IPS-11a (cell line): Measurements from ENCODE around the gene LBP.
"Not testable (repeated sequence)": the region's sequence is repeated elsewhere in the genome, so short reads cannot be mapped to it uniquely, and the experiment has no call there.

ENCODE experiments used
- H3K4me3 ChIP-seq: one replicate; pipeline ENCODE4 v1.5.1; 2013; ENCODE audit warnings: low read depth, low read length, control low read depth

LBP gene

DNA sequence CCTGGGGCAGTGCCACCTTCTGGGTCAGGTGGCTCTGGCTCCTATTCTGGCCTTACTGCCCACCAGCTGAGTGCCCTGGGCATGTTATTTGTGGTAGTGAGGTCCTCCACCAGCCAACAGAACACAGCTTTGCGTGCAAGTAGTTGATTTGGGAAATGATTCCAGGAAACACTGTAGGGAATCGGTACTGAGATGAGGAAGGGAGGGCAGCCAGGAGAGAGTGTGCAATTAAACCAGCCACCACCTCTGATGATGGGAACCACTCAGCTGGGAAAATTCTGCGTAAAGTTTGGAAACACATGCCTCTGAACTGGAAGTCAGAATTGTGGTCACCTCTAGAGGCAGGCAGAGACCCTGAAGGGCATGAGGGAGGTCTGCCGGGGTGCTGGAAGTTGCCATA lies 459 bp downstream of the LBP start:
- H3K4me3 ChIP-seq: no peak overlapping the region

DNA sequence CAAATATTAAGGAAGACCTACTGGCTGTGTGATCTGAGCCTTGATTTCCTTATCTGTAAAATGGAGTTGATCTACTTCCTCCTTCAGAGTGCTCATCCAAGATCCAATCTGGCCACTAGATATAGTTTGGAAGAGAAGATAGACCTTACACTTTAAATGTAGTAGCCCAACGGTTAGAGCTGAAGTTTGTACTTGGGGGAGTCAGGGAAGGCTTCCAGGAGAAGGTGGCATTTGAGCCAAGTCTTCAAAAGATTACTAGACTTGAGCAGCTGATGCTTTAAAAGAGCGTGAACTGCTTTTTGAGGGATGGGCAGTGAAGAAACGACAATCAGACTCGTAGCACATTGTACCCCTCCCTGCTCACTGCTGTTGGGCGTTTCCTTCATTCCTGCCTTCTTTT lies 3.6 kb downstream of the LBP start:
- H3K4me3 ChIP-seq: no peak overlapping the region

- H3K4me3 ChIP-seq: no peak overlapping the region
Measured at GRCh38 chr20:38350879-38351775, 4.8 kb downstream of the LBP start.

- no peak overlapping the region for H3K4me3 ChIP-seq
Measured at GRCh38 chr20:38353316-38353715, 7.0 kb downstream of the LBP start.

DNA sequence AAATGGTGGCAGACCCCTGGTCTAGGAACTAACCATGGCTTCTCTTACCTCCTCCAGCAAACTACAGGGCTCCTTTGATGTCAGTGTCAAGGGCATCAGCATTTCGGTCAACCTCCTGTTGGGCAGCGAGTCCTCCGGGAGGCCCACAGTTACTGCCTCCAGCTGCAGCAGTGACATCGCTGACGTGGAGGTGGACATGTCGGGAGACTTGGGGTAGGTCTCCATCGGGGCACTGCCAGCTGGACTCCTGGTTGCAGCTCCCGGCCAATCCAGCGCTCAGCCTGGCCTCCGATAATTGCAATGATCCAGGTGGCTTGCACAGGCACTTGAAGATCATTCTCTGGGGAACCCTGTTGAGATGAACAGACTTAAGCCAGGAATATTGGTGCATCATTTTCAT lies 7.9 kb downstream of the LBP start:
- no peak overlapping the region for H3K4me3 ChIP-seq

DNA sequence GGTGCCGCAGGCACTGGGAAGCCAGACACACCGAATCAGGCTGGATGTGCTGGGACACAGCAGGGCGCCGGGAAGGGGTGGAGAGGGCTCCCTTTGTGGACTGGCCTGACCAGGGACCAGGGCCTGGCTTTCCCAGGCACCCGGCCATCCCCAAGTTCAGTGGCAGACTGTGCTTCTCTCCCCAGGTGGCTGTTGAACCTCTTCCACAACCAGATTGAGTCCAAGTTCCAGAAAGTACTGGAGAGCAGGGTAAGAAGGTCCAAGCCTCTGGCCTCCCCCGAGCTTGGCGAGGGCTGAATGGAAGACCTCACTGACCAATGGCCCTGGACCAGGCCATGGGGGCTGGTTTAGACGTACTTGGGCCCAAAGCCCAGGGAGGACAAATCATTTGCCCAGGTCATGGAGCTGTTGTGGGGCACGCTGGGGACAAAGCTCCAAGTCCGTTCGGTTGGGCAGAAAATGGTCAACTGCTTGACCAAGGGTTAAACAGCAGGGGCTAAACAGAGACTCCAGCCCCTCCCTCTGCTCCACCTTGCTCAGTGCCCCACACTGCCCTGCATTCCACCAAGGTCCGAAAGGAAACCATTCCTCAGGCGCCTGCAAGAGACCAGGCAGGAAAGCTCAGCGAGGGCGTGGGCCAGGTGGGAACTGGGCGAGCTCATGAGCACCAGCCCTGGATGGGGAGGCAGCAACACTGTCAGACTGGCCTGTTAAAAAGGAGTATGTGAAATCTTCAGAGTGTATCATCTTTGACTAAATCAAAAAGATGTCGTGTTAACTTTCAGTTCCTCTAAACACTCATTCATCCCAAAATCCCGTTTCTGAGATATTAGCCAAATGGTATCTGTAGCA lies 9.1 kb downstream of the LBP start:
- no peak overlapping the region for H3K4me3 ChIP-seq

DNA sequence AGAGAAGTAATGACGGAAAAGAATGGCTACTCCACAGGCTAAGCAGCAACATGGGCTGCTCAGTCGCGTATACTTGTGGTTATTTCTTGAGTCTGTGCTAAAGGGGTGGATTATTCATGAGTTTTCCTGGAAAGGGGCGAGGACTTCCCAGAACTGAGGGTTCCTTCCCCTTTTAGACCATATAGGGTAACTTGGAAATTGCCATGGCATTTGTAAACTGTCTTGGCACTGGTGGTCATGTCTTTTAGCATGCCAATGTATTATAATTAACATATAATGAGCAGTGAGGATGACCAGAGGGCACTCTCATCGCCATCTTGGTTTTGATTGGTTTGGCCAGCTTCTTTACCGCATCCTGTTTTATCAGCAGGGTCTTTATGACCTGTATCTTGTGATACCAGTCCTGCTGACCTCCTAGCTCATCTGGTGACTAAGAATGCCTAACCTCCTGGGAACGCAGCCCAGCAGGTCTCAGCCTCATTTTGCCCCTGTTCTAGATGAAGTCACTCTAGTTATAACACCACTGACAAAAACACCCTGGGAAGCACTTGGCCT lies 11.4 kb downstream of the LBP start:
- H3K4me3 ChIP-seq: no peak overlapping the region

- H3K4me3 ChIP-seq: no peak overlapping the region
Measured at GRCh38 chr20:38358556-38358955, 12.3 kb downstream of the LBP start.

GRCh38 chr20:38363004-38363747 lies 16.9 kb downstream of the LBP start:
- H3K4me3 ChIP-seq: no peak overlapping the region

DNA sequence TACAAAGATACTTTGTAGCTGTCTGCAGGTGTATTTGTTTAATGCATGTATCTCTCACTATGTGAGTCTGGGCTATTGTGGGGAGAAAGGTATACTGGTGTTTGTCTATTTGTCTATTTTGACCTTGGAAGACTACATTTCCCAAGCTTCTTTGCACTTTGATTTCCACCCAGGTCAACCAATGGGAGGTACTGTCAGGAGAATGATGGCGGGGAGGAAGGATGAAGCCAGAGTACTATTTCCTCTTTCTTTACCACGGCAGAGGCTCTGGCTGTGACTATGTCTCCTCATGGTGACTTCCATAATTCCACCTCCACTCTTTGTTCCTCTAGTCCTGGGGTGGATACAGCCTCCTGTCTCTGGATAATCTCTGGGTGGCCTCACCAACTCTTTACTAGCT lies 23.1 kb downstream of the LBP start:
- H3K4me3 ChIP-seq: no peak overlapping the region

DNA sequence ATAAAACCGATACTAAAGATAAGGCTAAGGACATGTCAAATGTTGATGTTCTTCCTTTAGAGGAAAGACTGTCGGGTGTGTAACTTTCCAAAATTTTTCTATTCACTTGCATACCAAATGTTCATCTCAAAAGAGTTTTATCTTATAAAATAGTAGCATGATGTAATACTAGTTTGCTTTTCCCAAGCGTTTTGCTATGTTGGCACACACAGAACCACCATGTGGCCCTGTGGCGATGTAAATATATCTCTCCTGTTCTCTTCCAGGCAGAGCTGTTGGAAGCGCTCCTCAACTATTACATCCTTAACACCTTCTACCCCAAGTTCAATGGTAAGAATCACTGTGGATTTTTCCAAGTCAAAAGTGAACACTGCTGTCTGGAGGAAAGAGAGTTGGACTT lies 26.5 kb downstream of the LBP start:
- H3K4me3 ChIP-seq: no peak overlapping the region

DNA sequence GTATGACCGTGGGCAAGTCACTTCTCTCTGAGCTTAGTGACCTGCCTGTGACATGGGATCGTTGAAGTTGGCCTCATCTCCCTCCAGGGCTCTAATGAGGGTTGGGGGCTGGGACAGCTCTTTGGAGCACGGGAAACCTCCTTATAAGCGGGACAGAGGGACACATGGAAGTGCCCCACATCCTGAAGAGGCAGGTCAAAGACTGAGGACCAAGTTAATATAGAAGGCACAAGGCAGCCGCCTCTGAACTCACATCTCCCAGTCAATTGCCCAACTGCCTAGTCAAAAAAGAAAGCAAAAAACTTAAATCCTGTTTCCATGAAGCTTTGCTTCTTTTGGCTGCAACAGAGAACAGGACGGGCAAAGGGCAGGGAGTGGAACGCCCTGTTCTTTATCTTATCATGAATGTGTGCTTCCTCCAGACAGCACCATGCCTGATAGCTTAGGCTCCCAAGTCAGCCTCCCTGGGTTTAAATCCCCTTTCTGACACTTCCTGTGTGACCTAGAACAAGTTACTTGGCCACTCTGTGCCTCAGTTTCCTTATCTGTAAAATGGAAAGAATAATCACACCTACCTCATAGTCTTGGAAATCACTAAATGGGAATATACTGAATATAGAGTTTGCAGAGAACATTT lies 27.1 kb downstream of the LBP start:
- H3K4me3 ChIP-seq: no peak overlapping the region

DNA sequence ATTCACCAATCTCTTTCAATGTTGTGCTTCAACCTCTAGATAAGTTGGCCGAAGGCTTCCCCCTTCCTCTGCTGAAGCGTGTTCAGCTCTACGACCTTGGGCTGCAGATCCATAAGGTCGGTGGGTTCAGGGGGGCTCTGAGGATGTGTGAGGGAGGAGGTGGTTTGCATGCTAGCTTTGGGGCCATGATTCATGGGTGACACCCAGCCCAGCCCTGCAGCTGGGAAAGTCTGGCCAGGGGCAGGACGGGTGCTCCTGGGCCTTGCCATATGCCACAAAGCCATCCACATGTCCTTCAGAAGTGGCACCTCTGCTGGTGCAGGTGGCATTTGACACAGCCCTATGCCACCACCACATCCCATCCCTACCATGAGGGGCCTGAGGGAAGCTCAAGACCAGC lies 27.6 kb downstream of the LBP start:
- H3K4me3 ChIP-seq: no peak overlapping the region

DNA sequence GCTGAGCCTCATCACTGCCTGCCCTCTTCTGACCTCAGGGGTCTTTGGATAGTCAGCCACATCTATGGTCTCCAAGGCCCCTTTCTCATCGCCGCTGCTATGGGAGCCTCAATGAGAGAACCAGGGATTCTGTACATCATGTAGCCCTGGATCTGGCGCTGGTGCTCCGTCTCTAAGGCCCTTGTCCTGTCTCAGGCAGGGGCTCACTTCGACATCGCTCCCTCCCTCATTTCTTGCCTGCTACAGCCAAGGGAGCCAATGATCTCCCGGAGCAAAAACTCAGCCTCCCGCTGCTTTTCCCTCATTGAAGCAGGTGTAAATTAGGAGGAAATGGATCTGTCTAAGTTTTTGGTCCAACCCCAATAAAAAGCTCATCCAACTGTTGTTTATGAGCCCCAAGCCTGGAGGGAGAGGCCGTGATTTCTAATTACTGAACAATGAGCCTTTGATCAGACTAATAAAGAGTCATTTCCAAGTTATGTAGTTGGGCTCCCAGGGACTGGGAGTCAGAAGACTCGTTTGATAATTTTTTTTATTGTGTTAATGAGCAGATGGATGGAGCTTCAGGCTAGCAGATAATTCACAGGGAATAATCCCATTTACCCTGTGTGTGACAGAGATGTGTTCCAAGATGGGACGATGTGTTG lies 30.9 kb downstream of the LBP start:
- no peak overlapping the region for H3K4me3 ChIP-seq

- not testable (repeated sequence) for H3K4me3 ChIP-seq
Measured at GRCh38 chr20:38377838-38378237, 31.6 kb downstream of the LBP start.

GRCh38 chr20:38383147-38383546 lies 36.9 kb downstream of the LBP start:
- H3K4me3 ChIP-seq: no peak overlapping the region

- no peak overlapping the region for H3K4me3 ChIP-seq
Measured at GRCh38 chr20:38386004-38386403, 39.7 kb downstream of the LBP start.

DNA sequence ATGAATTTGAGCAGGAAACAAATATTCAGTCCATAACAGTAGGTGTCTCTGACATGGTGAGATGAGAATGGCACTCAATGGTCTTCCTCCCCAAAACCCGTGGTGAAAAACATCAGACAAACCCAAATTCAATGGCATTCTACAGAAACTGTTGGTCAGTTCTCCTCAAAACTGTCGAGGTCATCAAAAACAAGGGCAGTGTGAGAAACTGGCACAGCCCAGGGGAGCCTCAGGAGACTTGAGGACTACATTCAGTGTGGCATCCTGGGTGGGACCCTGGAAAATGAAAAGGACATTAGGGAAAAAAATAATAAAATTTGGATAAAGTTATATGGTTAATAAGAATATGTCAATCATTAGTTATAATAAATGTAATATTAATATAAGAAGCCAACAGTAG lies 40.6 kb downstream of the LBP start:
- no peak overlapping the region for H3K4me3 ChIP-seq

DNA sequence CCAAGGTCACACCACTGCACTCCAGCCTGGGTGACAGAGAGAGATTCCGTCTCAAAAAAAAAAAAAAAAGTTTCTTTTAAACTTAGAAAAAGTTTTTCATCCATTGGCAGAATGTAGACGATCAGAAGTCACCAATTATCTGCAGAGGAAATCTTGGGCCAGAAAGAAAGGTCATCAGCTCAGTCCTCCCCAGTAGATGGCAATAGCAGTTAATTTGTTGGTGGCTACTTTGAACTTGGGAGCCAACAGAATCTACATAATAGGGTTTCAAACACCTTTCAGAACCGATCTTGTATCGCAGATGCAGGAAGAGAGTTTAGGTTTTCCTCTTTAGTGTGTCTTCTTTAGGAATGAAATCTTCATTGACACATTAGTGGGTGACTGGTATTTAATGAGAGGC lies 41.7 kb downstream of the LBP start:
- no peak overlapping the region for H3K4me3 ChIP-seq

- H3K4me3 ChIP-seq: no peak overlapping the region
Measured at GRCh38 chr20:38392356-38392755, 46.1 kb downstream of the LBP start.
